ENCODE results near the gene KCNMA1.

The KCNMA1 gene

DNA sequence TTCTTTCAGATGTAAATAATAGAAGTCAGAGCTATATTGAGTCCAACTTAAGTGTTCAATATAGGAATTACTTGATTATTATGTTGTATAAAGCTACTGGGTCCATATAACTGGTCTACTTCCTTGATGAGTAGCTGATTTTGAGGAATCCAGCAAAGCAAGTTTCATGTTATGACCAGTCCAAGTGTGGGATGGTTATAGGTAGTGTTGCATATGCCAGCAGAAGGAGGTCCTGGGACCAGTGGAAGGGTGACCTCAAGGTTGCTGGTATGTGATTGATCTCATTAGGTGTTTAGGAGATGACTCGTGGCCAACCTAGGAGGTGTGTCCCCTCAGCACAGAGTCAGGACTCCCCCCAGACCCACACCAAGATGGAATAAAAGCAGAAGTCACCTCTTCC, 551.5 kb downstream of the KCNMA1 start:
- no peak for DNase-seq

DNA sequence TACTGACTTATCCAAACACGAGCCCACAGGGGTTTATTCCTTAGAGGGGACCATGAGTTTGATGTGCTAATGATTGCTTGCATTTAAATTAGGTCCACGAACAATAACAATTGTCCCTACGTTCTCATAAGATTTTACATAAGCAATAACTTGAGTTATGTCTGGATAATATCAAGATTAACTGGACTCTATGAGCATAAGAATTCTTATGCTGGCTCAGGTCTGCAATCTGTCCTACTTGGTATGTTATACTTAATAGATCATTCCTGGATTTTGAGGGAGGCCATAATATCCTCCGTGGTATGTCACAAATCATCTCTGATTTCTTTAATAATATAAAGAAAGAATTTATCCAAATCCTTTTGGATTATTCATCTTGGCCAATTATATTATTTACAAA, 552.3 kb downstream of the KCNMA1 start:
- DNase-seq: no peak

DNA sequence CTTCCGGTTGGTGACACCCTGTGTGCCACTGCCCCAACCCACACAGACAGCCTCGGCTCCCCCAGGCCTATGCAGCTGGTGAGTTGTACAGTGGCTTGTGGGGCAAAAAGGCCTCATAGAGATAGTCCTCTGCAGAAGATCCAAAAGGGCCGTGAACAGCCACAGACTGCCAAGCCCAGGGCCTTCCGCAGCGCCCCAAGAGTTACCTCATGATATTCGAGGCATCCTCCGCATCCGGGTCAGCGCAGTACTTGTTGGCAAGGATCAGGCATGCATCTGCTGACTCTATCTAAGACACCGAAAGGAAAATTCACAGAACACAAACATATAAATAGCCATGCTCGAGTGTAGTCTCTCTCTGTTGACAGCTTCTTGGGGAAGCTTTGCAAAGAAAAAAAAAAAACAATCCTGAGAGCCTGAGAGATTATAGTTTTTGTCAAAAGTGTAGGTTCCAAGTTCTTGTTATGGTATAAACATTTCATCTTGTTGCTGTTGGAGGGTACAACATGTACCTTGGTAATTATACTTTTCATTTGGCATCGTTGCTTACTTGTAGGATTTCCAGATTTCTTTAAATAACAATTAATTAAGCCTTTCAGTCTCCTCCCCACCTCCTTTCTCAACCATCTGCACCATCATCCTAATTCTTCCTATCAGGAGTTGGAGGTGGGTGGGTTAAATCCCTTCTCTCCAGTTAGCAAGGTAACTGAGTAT, 553.0 kb downstream of the KCNMA1 start:
- no peak for DNase-seq

DNA sequence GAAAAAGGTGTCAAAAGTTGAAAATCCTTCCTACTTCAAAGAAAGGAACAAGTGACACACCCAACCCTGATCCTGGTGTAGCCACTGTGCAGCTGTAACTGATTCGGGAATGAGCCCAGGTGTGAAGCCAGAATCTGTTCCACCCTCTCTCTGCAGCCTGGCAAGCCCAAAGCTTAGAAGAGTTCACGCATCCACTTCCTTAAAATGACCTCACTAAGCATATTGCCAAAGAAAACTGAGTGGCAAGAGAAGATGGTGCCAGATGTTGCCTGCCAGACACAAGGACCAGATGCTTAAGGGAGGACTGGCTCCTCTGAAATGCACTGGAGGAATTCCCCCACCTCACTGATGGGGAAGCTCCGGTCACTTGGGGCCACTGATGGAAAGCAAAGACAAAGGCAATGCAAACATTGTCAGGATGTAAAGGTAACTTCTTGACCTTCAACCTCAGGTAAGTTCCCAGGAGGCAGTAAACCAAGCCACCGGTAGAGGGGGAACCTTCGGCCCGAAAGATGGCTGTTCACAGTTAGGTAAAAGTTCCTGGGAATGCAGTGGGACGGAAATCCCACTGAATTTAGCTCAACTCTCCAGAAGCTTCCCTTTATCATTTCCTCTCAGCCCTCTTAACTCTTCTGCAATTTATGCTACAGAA, 554.9 kb downstream of the KCNMA1 start:
- DNase-seq: no peak

DNA sequence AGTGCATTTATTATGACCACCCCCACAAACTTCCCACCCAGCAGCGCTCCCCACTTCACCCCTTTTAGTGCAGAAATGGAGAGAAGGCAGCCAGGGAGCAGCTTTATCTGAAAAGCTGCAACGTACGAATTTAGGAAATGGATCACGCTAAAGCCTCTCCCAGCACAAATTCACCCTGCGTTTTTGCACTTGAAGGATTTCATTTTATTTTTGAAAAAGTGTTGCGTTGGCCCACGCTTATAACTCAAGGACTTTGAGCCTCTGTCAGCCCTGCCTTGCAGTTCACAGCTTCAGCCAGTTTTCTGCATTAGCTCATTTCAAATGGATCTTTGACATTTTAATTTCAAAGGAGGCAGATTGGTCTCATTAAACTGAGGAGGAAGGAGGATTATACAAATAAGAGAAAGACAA, 556.1 kb downstream of the KCNMA1 start:
- DNase-seq: no peak

DNA sequence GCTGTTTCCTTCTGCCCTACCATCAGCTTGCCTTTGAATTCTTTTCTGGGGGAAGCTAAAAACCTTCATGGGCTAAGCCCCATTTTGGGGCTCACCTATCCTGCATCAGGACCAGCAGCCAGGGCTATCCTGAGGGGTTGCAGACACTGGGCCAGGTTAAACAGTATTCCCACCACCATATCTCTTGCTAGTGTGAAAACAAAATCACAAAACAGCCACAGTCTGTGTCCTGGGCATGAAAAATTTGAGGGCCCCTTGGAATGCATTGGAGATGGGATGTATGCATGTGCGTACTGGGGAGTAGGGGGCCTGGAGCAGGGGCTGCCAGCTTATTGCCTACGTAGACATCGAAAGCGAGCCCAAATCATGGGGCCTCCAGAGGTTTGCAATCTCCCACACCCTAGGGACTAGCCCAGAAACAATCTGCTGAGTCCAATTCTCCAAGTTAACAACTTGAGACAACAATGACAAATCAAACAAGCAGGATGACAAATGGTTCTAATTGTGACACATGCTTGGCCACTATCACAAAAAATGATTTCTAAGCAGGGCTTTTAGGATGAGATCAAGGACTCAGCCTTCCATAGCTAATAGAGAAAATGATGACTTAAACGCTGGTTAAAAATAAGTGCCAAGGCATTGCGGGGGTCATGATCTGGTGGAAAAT, 557.1 kb downstream of the KCNMA1 start:
- DNase-seq: no peak

DNA sequence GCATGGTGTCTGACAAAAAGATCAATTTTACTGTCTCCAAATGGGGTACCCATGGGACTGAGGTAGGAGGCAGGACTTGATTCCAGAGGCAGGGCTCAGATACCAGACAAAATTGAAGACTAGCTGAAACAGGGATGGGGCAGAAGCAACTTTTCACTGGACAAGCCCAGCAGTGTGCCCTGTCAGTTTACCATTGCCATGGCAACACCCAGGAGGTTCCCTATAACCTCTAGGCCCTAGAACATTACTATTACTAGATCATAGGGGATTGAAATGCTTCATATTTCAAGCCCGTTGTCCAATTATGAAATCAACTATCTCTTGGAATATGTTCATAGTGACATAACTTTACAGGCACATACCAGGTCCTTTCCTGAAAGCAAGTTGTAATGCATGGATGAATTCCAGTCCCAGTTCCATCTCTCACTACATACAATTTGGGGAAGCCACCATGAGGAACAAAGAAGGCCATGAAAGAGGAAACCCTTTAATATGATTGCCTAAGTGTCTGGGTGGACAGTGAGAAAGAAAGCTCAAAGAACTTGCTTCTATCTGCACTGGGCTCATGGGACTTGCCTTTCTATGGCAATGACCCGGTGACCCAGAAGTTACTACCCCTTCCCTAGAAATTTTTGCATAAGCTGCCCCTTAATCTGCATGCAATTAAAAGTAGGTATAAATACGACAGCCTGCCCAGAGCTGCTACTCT, 557.9 kb downstream of the KCNMA1 start:
- DNase-seq: no peak

DNA sequence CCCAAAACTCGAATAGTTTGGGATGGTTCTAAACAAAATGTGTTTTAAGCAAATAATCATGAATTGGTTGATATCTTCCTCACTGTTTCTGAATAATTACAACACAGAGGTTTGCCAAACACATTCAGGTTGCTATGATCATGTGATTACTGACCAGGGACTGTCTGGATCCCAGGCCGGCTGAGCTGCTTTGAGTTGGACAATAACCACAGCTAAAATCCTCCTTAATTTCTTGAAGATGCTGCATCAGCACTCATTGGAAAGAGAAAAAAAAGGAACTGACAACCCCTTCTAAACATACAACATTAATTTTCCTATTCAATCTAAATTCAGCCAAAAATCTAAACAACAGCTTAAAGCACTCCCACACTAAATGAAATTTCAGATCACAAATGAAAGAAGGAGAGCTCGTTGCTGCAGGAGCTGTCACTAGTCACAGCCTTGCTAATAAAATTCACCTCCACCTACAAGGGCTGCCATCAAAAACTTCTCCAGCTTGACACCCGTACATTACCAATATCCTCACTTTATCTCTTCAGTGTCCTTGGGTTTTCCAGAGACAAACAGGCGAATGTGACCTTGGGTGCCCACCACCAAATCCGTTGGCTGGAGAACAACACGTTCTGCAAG, 560.2 kb downstream of the KCNMA1 start:
- DNase-seq: no peak

DNA sequence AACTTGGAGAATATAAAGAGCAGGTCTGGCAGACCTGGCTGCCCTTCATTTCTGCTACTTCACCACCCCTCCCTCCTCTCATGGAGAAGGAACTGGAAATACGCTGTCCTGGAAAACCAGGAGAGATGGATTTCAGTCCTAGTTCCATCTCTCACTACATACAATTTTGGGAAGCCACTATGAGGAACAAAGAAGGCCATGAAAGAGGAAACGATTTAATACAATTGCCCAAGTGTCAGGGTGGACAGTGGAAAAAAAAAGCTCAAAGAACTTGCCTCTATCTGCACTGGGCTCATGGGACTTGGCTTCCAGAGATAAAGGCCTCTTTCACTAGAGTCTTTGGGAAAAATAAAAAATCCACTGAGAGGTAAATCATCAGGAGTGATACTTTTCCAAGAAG, 561.7 kb downstream of the KCNMA1 start:
- no peak for DNase-seq

DNA sequence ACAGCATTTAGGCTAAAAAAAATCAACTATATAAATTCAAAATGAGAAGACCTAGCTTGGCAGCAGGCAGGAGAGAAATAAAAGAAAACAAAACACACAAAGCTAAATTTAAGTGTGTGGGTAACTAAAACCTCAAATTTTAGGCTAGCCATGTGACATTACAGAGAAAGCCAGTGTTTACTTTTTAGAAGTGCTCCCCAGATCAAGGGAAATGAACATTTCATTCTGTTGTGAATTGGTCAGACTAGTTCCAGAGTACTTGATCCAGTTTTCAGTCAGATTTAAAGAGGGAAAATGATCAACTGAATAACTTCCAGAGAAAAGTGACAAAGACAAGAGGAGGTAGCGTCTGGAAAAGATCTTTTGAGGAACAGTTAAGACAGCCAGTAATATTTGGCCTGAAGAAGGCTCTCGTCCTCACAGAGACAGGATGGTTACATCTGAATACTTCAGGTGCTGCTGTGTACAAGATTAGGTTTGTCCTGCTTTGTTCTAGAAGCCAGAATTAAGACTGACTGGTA, 563.4 kb downstream of the KCNMA1 start:
- DNase-seq: no peak

DNA sequence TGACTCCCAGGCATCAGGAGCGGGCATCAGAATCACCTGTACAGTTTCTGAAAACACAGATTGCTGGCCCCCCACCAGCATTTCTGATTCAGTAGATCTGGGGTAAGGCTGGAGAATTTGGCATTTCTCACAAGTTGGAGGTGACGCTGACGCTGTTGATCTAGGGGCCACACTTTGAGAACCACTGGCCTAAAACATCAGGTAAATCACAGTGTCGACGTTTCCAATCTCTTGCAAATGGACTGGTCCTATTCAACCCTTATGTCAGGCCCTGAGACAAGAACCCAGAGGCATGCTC, 564.0 kb downstream of the KCNMA1 start:
- no peak for DNase-seq

DNA sequence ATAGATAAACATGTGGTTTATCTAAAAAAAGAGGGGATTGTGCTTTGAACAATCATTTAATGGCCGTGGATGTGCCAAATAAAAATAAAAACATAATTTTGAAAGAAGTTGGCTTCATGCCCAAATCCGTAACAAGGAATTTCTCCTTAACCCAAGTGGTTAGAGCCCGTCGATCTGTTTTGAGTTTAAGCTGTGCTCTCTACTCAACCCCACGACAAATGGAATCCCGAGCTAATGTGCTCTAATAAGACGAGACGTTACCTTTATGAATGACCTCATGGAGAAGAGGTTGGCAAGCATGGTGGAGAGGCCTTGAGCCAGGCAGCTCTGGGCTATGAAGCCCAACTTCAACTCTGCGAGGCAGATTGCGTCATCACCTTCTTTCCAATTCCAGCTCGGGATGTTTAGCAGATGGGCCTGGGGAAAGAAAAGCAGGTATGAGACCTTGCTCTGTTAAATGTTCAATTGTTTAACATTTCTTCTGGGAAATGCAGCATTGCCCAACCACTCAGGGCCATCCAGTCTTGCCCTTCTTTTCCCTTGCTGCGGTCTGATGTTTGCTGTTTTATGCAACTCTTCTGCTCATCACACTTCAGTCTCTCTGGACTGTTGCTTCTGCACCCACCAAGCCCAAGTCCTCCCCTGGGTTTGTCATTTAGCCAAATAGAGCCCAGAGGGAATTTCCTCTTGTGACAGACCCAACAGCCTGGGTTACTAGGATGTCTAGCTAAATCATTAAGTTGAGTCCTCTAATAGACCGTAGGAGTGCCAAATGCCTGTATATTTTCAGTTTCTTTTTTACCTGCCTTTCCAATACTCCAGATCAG, 564.6 kb downstream of the KCNMA1 start:
- no peak for DNase-seq

DNA sequence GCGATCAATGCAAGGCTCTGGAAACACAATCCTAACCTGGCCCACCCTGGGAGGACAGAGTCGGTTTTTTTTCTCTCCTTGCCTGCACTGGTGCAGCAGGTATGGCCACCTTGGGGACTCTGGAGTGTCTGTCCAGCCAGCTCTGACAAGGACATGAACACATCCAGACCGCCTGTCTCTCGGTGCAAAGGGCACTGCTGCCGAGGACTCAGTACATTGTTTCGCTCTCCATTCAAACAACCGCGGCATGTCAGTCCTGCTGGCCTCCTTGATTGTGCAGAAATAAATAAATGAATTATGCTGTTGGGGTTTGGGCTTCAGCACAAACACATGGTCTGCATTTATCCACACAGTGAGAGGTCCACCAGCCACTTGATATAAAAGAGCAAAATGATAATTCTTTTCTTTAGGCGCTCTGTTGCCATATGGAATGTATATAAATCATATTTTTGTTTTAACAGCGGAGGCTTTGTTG, 565.2 kb downstream of the KCNMA1 start:
- no peak for DNase-seq

DNA sequence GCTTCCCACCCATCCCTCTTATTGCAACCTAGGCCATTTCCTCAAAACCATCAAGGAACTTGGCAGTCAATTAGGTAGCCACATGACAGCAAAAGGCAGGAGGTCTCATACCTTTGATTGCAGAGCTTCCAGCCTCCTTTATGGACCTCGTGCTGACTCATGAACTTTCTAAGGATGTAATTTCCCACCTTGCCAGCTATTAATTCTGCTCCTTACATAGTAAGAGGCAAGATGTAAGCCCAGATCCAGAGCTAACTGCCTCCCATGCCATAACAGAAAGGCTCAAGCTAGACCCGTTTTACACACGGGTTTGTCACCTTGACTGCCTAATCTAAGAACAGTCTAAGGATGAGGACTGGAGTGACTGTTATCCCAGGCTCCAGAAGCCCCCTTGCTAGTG, 565.7 kb downstream of the KCNMA1 start:
- no peak for DNase-seq

DNA sequence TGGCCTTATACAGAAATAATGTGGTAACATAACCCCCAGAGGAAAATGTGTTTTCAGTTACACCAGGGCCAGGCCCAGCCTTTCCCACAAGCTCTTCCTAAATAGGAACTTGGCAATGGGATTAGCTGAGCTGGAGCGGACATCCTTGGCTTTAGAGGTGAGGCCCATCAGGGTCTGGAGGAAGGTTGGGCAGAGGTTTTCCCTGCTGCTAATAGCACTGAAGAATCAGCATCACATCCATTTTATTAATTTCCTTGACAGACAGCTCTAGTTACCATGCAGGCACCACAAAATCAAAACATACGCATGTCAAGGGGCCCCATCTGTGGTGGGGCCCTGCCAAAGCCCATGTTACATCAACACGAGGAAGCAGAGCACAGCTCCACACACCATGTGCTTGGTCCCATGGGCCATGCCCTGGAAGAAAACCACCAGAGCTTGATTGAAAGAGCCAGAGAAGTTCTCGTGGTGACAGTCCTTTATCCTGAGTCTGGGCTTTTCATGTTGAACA, 566.6 kb downstream of the KCNMA1 start:
- no peak for DNase-seq

DNA sequence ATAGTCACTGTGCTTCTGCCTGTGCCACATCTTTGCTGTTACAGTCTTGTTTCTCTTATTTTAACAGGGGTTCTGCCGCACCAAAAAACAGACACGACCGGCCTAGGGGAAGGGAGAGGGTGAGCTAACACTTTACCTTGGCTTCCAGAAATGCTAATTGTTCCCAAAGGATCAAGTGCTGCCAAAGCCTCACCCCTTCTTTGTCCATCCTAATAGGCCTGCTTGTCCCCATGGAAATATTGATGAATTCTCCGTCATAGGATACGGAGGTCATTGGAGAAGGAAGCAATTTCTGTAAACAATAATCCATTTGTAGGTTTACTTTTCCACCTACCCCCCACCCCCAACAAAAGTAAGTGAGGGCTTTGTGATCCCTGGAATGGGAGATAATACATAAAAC, 567.3 kb downstream of the KCNMA1 start:
- no peak for DNase-seq

DNA sequence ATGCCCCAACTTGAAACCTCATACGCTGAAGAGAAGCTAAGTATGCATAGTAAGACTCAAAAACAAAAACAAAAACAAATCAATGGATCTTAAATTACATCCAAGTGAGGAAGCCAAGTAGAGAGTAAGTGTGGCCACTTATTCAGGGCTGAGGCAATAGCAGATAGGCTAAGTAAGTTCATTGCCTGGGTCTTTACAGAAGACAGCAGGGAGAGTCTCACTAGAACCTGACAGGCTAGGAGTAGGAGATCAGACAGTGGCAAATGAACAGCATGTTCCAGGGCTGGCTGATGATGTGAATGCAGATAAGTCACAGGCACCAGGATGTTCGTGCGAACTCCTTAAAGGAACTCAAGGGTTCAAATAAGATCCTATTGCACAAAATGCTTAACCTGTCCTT, 568.6 kb downstream of the KCNMA1 start:
- DNase-seq: no peak

DNA sequence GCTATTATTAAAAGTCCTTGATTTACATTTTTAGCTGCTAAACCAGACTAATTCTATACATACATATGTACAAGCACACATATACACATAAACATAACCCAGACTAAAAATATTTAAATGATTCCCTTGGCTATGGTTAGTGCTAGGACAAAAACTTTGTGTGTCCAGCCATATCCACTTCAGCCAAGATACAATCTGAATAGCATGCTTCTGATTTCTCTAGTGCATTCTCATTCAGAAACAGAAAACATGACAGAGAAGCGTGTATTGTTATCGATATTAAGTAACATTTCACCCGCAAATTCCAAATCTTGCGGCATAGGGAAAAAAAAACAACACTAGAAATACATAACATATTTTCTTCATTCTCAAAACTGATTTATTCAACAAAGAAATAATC, 569.3 kb downstream of the KCNMA1 start:
- no peak for DNase-seq

DNA sequence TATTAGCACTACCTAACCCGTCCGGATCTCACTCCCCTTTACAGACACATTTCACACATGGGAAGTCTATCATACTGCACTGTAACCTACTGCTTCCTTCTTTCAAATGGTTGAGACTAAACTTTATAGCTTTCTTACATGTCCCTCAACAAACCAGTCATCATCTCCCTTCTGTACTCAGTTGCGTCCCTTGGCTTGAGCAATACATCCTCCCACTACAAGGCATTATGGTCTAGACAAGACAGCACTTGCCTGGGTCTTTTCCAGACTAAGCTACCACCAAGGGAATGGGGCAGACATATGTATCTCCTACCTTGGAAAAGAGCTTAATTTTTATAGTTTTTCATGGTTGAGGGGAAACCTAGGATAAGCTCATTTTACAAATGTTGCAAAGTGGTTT, 575.2 kb downstream of the KCNMA1 start:
- DNase-seq: no peak

DNA sequence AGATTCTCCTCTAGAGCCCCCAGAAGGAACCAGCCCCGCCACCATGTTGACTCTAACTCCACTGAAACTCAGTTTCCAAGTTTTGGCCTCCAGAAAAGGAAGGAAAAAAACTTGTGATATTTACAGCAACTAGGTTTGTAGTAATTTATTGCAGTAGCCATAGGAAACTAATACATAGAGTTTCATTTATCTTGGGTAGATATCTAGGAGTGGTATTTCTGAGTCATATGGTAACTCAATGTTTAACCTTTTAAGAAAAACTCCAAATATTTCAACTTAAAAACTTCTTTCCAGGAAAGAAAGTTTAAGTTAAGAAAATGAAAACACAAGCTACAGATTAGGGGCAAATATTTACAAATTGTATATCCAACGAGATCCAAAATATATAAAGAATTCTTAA, 576.7 kb downstream of the KCNMA1 start:
- DNase-seq: no peak

DNA sequence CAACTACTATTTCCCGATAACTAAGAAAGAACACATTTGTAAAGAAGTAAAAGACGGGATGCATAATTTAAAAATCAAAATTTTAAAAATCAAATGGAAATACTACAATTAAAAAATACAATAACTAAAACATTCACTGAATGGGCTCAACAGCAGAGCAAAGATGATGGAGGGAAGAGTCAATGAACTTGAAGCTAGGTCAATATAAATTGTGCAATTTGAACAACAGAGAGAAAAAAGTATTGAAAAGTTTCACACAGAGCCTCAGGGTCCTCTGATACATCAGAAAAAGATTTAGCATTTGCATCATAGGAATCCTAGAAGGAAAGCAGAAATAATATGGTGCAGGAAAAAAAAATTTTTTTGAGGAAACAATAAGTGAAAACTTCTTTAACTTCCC, 581.0 kb downstream of the KCNMA1 start:
- DNase-seq: no peak

DNA sequence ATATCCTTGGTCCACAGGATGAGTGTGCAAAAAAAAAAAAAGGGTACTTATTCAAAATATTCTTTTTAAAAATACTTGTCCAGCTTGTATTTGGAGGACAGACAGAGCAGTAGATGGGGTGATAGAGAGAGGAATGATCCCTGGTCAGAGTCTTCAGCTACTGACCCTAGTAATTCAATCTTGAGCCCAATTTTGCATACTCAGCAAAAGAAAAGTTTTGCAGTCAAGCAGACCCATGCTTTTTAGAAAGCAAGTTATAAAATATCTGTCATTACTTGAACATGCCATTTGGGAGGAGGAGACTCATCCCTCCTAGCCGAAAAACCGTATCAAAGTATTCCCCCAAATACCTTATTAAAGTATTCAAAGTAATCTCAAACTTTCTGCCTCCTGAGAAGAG, 585.0 kb downstream of the KCNMA1 start:
- no peak for DNase-seq
